SK-N-SH treated with all-trans-retinoic acid at 6 μM for 48 hours (cell line): ENCODE measurements around the gene NPRL2.

Experiments
- ATAC-seq: fragments of 200-7000 bp; cut with Tn5 transposase; 3 replicates; pipeline ENCODE4 v1.9.1; 2020; ENCODE audit warnings: mild to moderate bottlenecking, moderate library complexity
- ARNTL ChIP-seq: fragments of 450-650 bp; formaldehyde crosslinking; IDR thresholded peaks from 2 replicates; pipeline ENCODE4 v1.5.0; 2020; ENCODE audit warnings: low read depth, mild to moderate bottlenecking, moderate library complexity, borderline replicate concordance
- BACH2 ChIP-seq: fragments of 250-450 bp; sonication (Bioruptor Pico); IDR thresholded peaks from 2 replicates; pipeline ENCODE4 v1.9.0; 2021; ENCODE audit warnings: mild to moderate bottlenecking, borderline replicate concordance
- CREB5 ChIP-seq: fragments of 250-450 bp; sonication (Bioruptor Pico); IDR thresholded peaks from 2 replicates; pipeline ENCODE4 v1.5.1; 2020; ENCODE audit warnings: low read depth, mild to moderate bottlenecking, moderate library complexity
- CSRNP3 ChIP-seq: fragments of 250-450 bp; sonication (Bioruptor Pico); IDR thresholded peaks from 2 replicates; pipeline ENCODE4 v1.5.1; 2021; ENCODE audit warnings: mild to moderate bottlenecking, moderate library complexity
- ESRRG ChIP-seq: fragments of 250-450 bp; sonication (Bioruptor Pico); IDR thresholded peaks from 2 replicates; pipeline ENCODE4 v1.6.1; 2021; ENCODE audit warnings: mild to moderate bottlenecking
- GLIS3 ChIP-seq: fragments of 250-450 bp; sonication (Bioruptor Pico); IDR thresholded peaks from 2 replicates; pipeline ENCODE4 v1.5.0; 2020; ENCODE audit warnings: mild to moderate bottlenecking, moderate library complexity
- ISL1 ChIP-seq: fragments of 250-450 bp; sonication (Bioruptor Pico); IDR thresholded peaks from 2 replicates; pipeline ENCODE4 v2.1.2; 2022; ENCODE audit warnings: mild to moderate bottlenecking, moderate library complexity
- OSR1 ChIP-seq: fragments of 250-450 bp; sonication (Bioruptor Pico); IDR thresholded peaks from 2 replicates; pipeline ENCODE4 v1.8.0; 2022; ENCODE audit warnings: moderate library complexity, mild to moderate bottlenecking, inconsistent platforms
- PATZ1 ChIP-seq: fragments of 250-450 bp; sonication (Bioruptor Pico); IDR thresholded peaks from 2 replicates; pipeline ENCODE4 v1.8.0; 2020; ENCODE audit warnings: mild to moderate bottlenecking, moderate library complexity, borderline replicate concordance
- POU6F1 ChIP-seq: fragments of 250-450 bp; sonication (Bioruptor Pico); IDR thresholded peaks from 2 replicates; pipeline ENCODE4 v1.8.0; 2021; ENCODE audit warnings: low read depth, mild to moderate bottlenecking, moderate library complexity, borderline replicate concordance
- PPARA ChIP-seq: fragments of 250-450 bp; sonication (Bioruptor Pico); IDR thresholded peaks from 2 replicates; pipeline ENCODE4 v1.5.0; 2020; ENCODE audit warnings: mild to moderate bottlenecking, borderline replicate concordance
- RARB ChIP-seq: fragments of 250-450 bp; sonication (Bioruptor Pico); IDR thresholded peaks from 2 replicates; pipeline ENCODE4 v1.8.0; 2021; ENCODE audit warnings: mild to moderate bottlenecking, moderate library complexity
- SNAI2 ChIP-seq: fragments of 250-450 bp; sonication (Bioruptor Pico); IDR thresholded peaks from 2 replicates; pipeline ENCODE4 v1.5.0; 2020; ENCODE audit warnings: mild to moderate bottlenecking, moderate library complexity
- TCF4 ChIP-seq: fragments of 250-450 bp; sonication (Bioruptor Pico); IDR thresholded peaks from 2 replicates; pipeline ENCODE4 v1.8.0; 2021; ENCODE audit warnings: mild to moderate bottlenecking, moderate library complexity, borderline replicate concordance
- TSHZ2 ChIP-seq: fragments of 250-450 bp; sonication (Bioruptor Pico); IDR thresholded peaks from 2 replicates; pipeline ENCODE4 v1.5.0; 2020; ENCODE audit warnings: mild to moderate bottlenecking, moderate library complexity
- ZFP3 ChIP-seq: fragments of 250-450 bp; sonication (Bioruptor Pico); IDR thresholded peaks from 2 replicates; pipeline ENCODE4 v1.5.0; 2020; ENCODE audit warnings: mild to moderate bottlenecking, moderate library complexity
- ZFP30 ChIP-seq: fragments of 450-650 bp; formaldehyde crosslinking; IDR thresholded peaks from 2 replicates; pipeline ENCODE4 v1.5.0; 2022; ENCODE audit warnings: mild to moderate bottlenecking, moderate library complexity
- ZNF565 ChIP-seq: fragments of 450-650 bp; formaldehyde crosslinking; conservative IDR thresholded peaks from 2 replicates; pipeline ENCODE4 v1.5.0; 2020; ENCODE audit warnings: low read depth, mild to moderate bottlenecking, moderate library complexity
- ZNF70 ChIP-seq: fragments of 450-650 bp; formaldehyde crosslinking; IDR thresholded peaks from 2 replicates; pipeline ENCODE4 v1.5.0; 2020; ENCODE audit warnings: mild to moderate bottlenecking, moderate library complexity
- ZNF8 ChIP-seq: fragments of 450-650 bp; formaldehyde crosslinking; IDR thresholded peaks from 2 replicates; pipeline ENCODE4 v1.5.0; 2020; ENCODE audit warnings: mild to moderate bottlenecking, moderate library complexity

Gene NPRL2

GRCh38 chr3:50300681-50301254 is 49.8 kb downstream of the NPRL2 start:
- ATAC-seq, result no peak
- no peak for TF ChIP-seq CSRNP3 (CRISPR knock-in tag)
- no peak for TF ChIP-seq ISL1 (CRISPR knock-in tag)
- no peak for TF ChIP-seq ZNF70 (CRISPR knock-in tag)
- TF ChIP-seq CREB5 (CRISPR knock-in tag), result no peak
- TF ChIP-seq TCF4 (CRISPR knock-in tag), result no peak
- TF ChIP-seq ZNF8 (CRISPR knock-in tag), result no peak
- TF ChIP-seq ESRRG (CRISPR knock-in tag), result no peak
- no peak for TF ChIP-seq GLIS3 (CRISPR knock-in tag)
- no peak for TF ChIP-seq ZNF565

GRCh38 chr3:50299929-50300680 is 50.5 kb downstream of the NPRL2 start:
- no peak for ATAC-seq

More at GRCh38 chr3:50299929-50300680, 50.5 kb downstream of the NPRL2 start:
- TF ChIP-seq CREB5 (CRISPR knock-in tag) (no peak), ARNTL (CRISPR knock-in tag) (no peak), TSHZ2 (no peak), PPARA (CRISPR knock-in tag) (no peak), OSR1 (no peak), POU6F1 (CRISPR knock-in tag) (no peak), ZNF70 (CRISPR knock-in tag) (no peak), SNAI2 (no peak), ZNF8 (CRISPR knock-in tag) (no peak), RARB (CRISPR knock-in tag) (no peak), ISL1 (CRISPR knock-in tag) (no peak), ESRRG (CRISPR knock-in tag) (no peak), ZFP3 (no peak), ZFP30 (CRISPR knock-in tag) (no peak), BACH2 (CRISPR knock-in tag) (no peak), ZNF565 (no peak), GLIS3 (CRISPR knock-in tag) (no peak), PATZ1 (no peak), TCF4 (CRISPR knock-in tag) (no peak)
